ENCODE measurements around the gene LY9.

- TF ChIP-seq CTCF (IDR thresholded peaks at IDR 0.05) (no peak), POLR2A (IDR thresholded peaks at IDR 0.05) (no peak)
These were observed 39.8 kb upstream of the LY9 start for GRCh38 chr1:160755911-160756848.

All from thyroid gland (tissue), 4 donors.